HG03442 (cell line): ENCODE measurements around the gene KCTD21.

ENCODE experiments used
- ATAC-seq: cut with Tn5 transposase; IDR thresholded peaks from one replicate; pipeline ENCODE4 v1.9.1; 2021; ENCODE audit warnings: mild to moderate bottlenecking, moderate library complexity; ENCODE audit not compliant: unreplicated experiment

KCTD21 gene

DNA sequence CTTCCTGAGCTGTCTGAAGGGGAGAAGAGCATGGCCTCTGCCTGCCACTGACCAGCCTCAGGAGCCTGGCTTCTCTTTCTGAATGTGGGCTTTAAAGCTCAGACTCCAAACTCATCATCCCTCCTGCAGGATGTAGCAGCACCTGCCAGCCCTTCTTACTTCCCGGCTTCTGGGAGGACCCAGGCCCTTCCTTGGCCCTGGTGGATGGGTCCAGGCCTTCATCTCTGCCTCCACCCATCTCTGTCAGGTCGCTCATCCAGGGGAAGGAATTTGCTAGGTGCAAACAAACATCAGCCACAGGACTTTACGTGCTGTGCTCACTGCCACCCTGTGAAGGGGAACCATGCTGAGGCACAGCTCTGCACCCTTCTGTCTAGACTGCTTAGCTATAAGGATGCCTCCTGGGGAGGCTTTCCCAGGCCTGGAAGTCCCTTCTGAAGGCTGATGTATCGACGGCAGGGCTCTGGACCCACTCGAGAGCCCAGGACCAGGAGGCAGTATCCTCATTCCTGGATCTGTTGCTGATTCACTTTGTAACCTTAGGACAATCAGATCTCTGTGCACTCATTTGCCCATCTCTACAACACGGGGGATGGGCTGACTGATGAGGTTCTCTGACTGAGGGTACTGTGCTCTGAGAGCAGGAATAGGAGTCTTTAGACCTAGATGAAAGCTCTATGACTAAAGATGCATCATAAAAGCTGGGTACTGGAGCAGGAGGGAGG is 31.2 kb upstream of the KCTD21 start:
- no peak for ATAC-seq

DNA sequence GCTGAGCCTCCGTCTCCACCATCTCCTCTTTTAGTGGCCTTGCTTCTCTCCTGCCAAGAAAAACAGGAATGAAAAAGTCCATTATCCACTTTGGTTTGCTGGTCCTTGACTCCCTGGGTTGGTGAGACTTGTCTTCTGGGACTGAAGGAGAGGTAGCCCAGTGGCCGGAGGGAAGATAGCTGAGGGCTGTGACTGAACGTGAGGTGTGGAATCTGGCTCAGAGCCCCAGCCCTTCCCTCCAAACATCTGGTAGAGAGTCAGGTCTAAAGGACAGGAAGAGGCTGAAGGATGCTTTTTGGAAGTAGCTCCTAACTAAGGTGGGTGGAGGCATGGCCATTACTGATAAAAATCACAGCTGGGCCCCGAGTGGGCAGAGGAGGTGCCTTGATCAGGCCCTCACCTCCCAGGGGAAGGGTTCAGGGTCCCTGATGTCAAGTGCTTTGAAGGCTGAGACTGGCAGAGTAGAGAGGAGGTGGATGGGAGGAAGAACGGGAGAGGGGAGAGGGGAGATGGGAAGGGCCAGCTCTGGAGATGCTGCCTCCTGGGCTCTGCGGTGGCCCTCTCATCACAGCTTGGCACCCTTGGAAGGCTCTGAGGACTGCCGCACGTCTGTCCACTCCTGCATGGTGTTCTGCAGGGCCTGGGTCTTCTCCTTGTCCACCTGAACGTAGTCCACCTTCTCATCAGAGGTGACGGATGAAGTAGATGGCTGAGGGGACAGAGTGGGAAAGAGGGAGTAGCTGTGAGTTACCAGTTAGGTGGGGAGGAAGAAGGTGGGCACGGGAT is 30.5 kb upstream of the KCTD21 start:
- no peak for ATAC-seq

DNA sequence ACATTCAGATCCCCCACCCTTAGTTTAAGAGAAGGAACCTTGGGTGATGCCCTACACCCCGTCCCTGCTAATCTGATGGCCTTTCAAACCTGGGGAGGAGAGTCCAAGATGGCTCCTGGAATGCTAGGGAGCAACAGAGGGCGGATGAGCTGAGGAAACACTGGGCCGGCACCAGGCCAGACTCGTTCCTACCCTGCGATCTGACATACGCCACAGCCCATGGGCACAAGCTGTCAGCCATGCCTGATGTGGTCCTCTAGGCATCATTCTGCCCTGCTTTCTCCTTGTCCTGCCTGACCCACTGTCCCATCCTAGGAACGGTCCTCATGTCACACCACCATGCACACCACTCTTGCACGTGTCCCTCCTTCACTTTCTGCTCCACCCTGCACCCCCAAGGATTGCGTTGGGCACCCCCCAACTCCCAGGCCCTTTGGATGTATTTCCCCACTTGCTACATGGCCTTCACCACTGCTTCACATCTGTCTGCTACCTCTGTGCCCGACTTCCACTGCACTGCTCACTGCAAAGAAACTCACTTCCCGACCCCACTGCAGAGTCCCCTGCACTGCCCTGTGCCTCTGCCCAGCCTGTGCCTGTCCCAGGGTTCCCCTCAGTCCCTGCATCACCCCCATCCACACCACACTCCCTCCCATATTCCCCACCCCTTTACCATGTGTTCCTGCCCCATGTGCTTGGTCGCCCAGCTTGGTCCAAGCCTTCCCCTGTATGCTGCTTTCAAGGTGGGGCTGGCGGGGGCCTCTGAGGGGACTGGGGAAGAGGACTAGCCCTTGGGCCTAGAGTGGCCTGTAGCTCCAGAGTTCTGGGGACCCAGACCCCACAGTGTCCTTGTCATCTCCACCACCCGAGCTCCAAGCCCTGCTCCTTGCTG is 29.5 kb upstream of the KCTD21 start:
- no peak for ATAC-seq

DNA sequence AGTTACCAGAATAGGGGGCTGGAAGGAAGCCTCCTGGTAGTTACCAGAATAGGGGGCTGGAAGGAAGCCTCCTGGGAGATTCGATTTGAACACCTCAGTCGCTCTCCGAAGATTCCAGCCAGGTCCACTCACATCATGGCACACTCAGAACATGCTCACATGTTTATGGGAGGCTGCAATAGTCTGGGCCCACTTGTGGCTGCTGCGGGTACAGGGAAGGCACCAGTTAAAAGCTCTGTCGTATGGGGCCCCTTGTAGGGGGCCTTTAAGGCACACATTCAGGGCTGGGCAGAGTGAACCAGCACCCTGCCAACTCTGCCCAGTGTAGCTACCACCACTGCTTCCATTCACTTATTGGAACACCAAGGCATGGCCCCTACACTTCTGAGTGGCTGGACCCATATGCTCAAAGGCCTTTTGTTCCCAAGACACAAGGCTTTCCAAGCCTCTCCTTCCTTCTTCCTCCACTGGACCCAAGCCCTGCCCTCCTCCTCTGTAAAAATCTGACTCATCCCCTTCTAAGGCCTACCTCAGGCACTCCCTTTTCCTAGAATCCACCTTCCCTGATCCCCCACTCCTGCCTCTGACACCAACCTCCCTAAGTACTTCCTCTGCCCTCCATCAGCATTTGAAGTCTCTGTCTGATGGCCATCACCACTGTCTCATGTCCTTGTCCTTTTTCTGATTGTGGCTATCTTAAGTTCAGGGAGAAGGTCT is 28.3 kb upstream of the KCTD21 start:
- ATAC-seq: no peak

DNA sequence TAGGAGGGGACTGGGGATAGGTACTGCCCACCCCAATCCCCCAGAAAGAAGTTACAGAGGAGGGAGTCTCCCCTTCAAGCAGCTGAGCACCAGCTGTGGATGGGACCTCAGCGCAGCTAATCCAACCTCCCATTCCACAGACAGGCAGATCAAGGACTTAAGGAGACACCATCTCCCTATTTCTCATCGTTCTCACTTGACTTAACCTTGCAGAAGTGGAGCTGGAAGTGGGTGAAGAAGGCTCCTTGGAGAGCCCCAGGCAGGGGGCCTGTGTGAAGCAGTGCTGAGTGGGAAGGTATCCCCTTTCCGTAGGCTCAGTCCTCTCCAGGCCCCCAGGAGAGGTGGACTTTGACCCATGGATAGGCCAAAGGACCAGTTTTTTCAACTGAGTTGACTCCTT is 27.6 kb upstream of the KCTD21 start:
- ATAC-seq: no peak

DNA sequence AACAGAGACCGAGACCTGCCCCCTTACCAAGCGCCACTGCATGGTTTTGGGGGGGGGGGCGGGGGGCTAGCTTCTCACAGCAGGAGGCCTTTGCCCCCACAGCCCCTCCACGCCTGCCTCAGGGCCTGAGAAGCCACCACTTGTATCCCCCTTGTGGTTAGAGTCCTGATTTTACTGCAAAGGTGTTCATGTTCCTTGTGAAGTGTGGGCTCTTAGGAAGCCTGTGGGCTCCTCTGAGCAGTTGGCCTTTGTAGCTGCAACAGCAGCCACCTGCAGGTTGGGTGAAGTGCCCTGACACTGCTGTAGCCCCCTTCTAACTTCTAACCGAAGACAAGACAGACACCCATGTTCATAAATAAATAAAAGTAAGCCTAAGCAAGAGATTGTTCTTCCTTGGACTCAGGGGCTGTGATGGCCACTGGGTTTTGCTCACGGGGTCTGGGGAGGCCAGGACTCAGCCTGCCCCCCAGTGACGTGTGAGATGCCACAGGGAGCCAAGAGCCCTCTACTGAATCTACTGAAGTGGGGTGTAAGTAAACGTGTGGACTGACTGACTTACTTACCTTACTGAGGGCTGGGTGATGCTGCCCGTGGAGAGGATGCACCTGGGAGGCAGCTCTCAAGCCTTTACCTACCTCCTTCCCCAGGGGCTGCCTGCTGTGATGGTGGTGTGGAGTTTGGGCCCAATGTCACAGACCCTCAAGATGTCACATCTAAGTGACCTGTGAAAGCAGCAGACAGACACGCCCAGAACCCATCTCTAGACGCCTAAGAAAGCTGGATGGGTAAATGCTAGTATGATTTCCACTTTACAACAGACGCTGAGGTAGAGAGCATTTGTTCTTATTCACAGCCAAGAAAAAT is 26.1 kb upstream of the KCTD21 start:
- no peak for ATAC-seq

DNA sequence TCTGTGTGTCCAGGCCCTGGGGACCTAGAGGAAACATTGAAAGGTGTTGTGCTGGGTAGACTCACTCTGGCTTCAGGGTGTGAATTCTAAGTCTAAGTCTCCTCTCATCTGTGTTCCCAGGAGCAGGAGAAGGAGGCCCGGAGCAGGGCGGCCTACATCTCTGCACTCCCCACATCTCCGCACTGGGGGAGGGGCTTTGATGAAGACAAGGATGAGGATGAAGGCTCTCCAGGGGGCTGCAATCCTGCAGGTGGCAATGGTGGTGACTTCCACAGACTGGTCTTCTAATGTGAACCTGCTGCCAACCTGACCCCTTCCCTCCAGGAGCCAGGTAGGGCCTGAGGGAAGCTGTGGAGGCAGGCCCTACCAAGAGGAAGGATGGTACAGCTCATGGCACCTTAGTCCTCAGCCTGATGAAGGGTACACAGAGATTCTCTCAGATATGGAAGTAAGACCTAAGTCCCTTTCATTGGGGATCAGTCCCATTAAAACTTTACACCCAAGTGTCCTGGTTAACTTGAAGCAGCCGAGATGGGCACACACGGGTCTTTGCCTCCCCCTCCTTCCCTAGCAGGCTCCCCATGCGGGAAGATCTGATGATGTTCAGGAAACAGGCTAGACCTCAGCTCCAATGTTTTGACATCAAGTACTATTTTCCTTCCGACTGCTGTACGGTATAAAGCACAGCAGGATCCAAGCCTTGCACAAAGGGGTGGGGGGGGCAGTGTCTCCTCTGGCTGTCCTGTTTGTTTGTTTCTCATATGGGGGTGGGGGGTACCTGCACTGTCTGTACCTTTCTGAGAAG is 25.3 kb upstream of the KCTD21 start:
- no peak for ATAC-seq

DNA sequence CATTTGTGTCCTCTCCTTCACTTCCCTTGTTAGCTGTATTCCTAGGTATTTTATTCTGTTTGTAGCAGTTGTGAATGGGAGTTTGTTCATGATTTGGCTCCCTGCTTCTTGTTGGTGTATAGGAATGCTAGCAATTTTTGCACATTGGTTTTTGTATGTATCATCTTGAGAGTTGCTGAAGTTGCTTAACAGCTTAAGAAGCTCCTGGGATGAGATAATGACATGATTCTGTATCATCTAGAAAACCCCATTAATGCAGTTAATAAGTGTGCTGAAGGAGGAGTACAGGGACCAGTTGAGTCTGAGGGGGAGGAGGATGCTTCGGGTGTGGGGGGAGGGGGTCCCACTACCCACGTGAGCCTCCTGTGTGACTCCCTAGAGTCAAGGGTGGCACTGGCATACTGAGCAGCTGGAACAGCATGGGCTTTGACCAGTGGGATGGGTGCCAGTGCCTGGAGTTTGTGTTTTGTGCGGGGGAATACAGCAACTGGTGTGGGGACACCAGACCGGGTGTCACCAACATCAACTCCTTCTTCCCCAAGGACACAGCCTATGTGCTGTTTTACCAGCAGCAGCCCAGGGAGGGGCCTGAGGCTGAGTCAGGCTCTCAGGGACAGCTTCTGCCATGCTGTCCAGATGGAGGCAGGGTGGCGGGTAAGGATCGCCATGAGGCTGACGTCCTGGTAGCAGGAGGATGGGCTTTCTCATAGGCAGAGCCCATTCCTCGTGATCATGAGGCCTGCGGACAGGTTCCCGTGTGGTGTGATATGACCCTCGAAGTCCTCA is 24.4 kb upstream of the KCTD21 start:
- no peak for ATAC-seq

DNA sequence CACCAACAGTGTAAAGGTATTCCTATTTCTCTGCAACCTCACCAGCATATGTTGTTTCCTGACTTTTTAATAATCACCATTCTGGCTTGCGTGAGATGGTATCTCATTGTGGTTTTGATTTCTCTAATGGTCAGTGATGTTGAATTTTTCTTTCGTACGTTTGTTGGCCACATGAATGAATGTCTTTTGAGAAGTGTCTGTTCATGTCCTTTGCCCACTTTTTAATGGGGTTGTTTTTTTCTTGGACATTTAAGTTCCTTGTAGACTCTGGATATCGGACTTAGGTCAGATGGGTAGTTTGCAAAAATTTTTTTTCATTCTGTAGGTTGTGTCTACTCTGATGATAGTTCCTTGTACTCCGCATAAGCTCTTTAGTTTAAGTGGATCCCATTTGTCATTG is 23.1 kb upstream of the KCTD21 start:
- ATAC-seq: no peak

DNA sequence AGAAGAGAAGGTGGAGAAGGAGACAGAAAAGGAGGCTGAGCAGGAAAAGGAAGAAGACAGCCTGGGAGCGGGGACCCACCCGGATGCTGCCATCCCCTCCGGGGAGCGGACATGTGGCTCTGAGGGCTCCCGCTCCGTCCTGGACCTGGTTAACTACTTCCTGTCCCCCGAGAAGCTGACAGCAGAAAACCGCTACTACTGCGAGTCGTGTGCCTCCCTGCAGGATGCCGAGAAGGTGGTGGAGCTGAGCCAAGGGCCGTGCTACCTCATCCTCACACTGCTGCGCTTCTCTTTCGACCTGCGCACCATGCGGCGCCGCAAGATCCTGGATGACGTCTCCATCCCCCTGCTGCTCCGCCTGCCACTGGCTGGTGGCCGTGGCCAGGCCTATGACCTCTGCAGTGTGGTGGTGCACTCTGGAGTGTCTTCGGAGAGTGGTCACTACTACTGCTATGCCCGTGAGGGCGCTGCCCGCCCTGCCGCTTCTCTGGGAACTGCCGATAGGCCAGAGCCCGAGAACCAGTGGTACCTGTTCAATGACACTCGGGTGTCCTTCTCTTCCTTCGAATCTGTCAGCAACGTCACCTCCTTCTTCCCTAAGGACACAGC is 21.7 kb upstream of the KCTD21 start:
- ATAC-seq: no peak

DNA sequence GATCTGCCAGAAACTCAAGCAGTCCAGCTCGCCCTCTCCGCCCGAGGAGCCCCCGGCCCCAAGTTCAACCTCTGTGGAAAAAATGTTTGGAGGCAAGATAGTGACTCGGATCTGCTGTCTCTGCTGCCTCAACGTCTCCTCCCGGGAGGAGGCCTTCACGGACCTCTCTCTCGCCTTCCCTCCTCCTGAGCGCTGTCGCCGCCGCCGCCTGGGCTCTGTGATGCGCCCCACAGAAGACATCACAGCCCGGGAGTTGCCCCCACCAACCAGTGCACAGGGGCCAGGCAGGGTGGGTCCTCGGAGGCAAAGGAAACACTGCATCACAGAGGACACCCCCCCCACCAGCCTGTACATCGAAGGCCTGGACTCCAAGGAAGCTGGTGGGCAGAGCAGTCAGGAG is 21.1 kb upstream of the KCTD21 start:
- ATAC-seq: no peak

DNA sequence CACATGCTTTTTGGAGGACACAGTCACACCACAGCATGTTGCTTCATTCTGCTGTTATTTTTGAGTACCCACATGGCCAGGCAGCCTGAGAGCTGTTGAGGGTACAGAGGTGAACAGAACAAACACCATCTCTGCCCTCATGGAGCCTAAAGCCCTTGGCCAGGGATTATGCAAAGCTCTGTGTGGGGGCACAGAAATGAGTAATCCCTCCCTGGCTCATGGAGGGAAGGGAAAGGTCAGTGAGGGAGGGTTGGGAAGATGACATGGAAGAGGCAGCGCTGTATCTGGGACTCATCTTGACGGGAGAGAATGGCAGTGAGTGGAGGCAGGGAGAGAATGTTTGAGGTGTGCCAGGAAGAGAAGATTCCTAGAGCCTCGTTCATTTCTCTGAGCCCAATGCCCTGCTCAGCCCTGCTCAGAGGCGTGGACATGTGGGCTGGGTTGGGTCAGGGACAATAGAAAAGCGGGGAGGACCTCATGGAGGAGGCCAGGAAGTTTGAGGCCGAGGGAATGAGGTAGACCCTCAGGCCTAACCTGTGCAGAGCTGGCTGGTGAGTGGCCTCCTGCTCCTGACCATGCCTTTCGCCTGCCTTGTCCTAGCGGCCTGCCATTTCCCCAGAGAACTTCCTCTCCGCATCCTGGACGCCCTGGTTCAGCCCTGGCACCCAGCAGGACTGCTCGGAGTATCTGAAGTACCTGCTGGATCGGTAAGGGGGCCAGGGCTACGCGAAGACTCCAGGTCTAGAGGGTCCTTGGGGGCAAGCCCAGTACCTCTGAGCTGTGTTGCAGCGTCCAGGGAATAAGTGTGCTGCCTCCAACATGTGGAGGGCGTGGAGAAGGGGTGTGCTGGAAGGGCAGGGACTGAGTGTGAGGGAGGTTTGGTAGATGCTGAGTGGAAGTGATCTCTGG is 20.1 kb upstream of the KCTD21 start:
- no peak for ATAC-seq

DNA sequence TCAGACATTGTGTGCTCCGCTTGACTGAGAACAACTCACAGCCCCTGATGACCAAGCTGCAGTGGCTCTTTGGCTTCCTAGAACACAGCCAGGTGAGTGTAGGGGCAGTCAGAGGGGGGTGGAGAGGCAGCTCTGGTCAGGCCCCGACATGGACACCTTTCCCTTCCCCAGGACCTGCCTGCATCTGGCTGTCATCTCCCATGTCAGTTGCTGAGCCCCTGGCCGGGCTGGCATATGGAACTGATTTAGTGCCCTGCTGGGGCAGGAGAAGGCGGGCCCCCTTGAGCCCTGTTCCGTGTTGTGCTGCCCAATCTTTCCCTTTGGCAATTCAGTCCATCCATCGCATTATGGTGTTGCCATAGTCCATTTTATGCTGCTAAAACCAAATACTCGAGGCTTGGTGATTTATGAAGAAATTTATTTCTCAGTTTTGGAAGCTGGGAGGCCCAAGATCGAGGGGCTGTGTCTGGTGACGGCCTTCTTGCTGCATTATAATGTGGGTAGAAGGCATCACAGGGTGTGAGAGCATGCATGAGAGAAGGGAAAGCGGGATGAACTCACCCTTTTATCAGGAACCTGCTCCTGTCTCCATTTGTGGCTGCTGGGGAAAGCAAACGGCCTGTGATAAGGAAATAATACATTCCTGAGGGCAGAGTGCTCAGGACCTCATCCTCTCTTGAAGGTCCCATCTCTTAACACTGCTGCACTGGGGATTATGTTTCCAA is 19.3 kb upstream of the KCTD21 start:
- ATAC-seq: no peak

DNA sequence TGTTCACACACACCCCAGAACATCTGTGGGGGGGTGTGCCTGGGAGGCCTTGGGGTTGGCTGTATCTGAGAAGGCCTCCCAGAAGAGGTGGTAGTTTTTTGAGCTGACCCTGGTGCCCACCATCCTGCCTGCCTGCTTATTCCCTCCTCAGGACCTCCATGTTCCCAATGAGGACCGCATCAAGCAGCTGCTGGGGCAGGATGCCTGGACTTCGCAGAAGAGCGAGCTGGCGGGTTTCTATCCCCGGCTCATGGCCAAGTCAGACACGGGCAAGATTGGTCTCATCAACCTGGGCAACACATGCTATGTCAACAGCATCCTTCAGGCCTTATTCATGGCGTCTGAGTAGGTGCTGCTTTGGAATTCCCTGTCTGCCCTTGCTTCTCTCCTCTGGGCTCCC is 17.3 kb upstream of the KCTD21 start:
- no peak for ATAC-seq

DNA sequence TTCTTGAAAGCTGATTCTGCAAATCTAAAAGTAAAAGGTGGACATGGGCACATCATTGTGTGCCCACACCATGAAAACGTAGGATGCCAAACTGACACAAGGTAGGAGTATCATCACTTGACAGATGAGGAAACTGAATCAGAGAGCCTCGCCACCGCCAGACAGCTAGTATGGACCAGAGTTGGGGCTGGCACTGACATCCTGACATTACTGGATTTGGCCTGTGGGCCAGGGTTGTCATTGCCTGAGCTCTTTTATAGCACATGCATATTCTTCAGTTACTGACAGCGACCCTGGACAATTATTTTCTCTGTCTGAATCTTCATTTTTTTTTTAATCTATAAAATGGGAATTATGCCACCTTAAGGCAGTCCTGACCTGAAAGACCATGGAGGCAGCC is 16.8 kb upstream of the KCTD21 start:
- ATAC-seq: no peak

DNA sequence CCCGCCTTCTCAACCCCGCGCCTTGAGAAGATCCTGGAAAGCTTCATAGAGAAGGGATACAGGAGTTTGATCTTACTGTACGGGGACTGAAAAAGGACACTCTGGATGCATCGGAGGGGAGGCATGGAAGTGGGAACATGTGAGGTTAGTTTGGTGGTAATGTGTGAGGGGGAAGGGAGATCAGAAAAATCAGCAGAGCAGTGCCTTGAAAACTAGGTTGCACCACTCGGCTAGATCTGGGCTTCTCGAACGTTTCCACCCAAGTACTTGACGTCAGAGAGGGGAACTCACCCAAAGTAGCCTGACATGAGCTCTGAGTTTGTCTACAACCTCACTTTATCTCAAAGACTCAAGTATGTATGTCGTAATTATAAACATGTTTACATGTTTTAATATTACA is 14.8 kb upstream of the KCTD21 start:
- ATAC-seq: no peak
